ENCODE data around the gene CCL18. TPM values are rescaled to one million over a fixed set of nuclear protein-coding genes. Genes with fewer than 3 reads are reported as not detected.
A peak's percentile ranks its signal among the peaks of the same experiment; 100 is the strongest.
"Not testable (repeated sequence)": the region's sequence is repeated elsewhere in the genome, so short reads cannot be mapped to it uniquely, and the experiment has no call there.

Gene CCL18
- total RNA-seq, 4 donors from 2014 or later = 1.5 TPM; not detected in 3

- Histone ChIP-seq H3K27me3 (peaks cover 8% of the 10 kb centered on the region), H3K27ac (no peak overlapping the region), H3K36me3 (no peaks in the 10 kb centered on the region), H3K9me3 (no peaks in the 10 kb centered on the region), H3K4me1 (no peaks in the 10 kb centered on the region), H3K4me3 (no peak overlapping the region)
- TF ChIP-seq EP300 (IDR thresholded peaks at IDR 0.05) = no peak
- TF ChIP-seq POLR2AphosphoS5 (IDR thresholded peaks at IDR 0.05) = no peak
- TF ChIP-seq CTCF (IDR thresholded peaks at IDR 0.05) = no peak
- no peak for TF ChIP-seq POLR2A (IDR thresholded peaks at IDR 0.05)
- no peak for DNase-seq (ENCODE audit: low spot score in 2 of 2)
These were observed 5.1 kb downstream of the CCL18 start for GRCh38 chr17:36069136-36069535.

- 69% methylated on average over 3 of the region's 3 CpGs for WGBS
- no peak for DNase-seq (ENCODE audit: low spot score in 2 of 2)
- TF ChIP-seq POLR2A (IDR thresholded peaks at IDR 0.05) (no peak), EP300 (IDR thresholded peaks at IDR 0.05) (no peak), CTCF (IDR thresholded peaks at IDR 0.05) (no peak), POLR2AphosphoS5 (IDR thresholded peaks at IDR 0.05) (no peak)
- H3K4me1 ChIP-seq = no peaks in the 10 kb centered on the region
- H3K27me3 ChIP-seq = peaks cover 8% of the 10 kb centered on the region
- no peaks in the 10 kb centered on the region for H3K9me3 ChIP-seq
- no peaks in the 10 kb centered on the region for H3K36me3 ChIP-seq
- no peak overlapping the region for H3K27ac ChIP-seq
- H3K4me3 ChIP-seq = no peak overlapping the region
These were observed 6.4 kb downstream of the CCL18 start for GRCh38 chr17:36070427-36070826.

GRCh38 chr17:36071751-36072150 lies 7.7 kb downstream of the CCL18 start:
- DNase-seq (ENCODE audit: low spot score in 2 of 2) = no peak
- H3K4me3 ChIP-seq = no peak overlapping the region
- H3K27ac ChIP-seq = no peak overlapping the region
- no peaks in the 10 kb centered on the region for H3K36me3 ChIP-seq
- peaks cover under 1% of the 10 kb centered on the region for H3K27me3 ChIP-seq
- H3K4me1 ChIP-seq = no peaks in the 10 kb centered on the region
- TF ChIP-seq POLR2A (IDR thresholded peaks at IDR 0.05) = no peak
- TF ChIP-seq POLR2AphosphoS5 (IDR thresholded peaks at IDR 0.05) = no peak
- TF ChIP-seq CTCF (IDR thresholded peaks at IDR 0.05) = no peak
- no peak for TF ChIP-seq EP300 (IDR thresholded peaks at IDR 0.05)
- WGBS = 72% methylated on average over 2 of the region's 2 CpGs
- no peaks in the 10 kb centered on the region for H3K9me3 ChIP-seq

- Histone ChIP-seq H3K4me1 (no peaks in the 10 kb centered on the region), H3K36me3 (no peaks in the 10 kb centered on the region), H3K27ac (no peak overlapping the region), H3K9me3 (no peaks in the 10 kb centered on the region), H3K4me3 (no peak overlapping the region), H3K27me3 (no peaks in the 10 kb centered on the region)
- TF ChIP-seq EP300 (IDR thresholded peaks at IDR 0.05) (no peak), POLR2AphosphoS5 (IDR thresholded peaks at IDR 0.05) (no peak), CTCF (IDR thresholded peaks at IDR 0.05) (peak in 1 of 2 donors; percentile 49)
- WGBS = 38% methylated on average over 12 of the region's 12 CpGs
- no peak for DNase-seq (ENCODE audit: low spot score in 2 of 2)
These were observed 8.5 kb downstream of the CCL18 start for GRCh38 chr17:36072431-36073121.

- H3K4me1 ChIP-seq = no peaks in the 10 kb centered on the region
- TF ChIP-seq POLR2A (IDR thresholded peaks at IDR 0.05) = no peak
- no peak for TF ChIP-seq POLR2AphosphoS5 (IDR thresholded peaks at IDR 0.05)
- TF ChIP-seq EP300 (IDR thresholded peaks at IDR 0.05) = no peak
- no peak for TF ChIP-seq CTCF (IDR thresholded peaks at IDR 0.05)
- H3K4me3 ChIP-seq = no peak overlapping the region
- H3K27me3 ChIP-seq = no peaks in the 10 kb centered on the region
- H3K36me3 ChIP-seq = no peaks in the 10 kb centered on the region
- no peaks in the 10 kb centered on the region for H3K9me3 ChIP-seq
- WGBS = 79% methylated on average over 1 of the region's 1 CpG
- no peak overlapping the region for H3K27ac ChIP-seq
- DNase-seq (ENCODE audit: low spot score in 2 of 2) = no peak
These were observed 10.3 kb downstream of the CCL18 start for GRCh38 chr17:36074365-36074764.

GRCh38 chr17:36081681-36082471 lies 17.8 kb downstream of the CCL18 start:
- not testable (repeated sequence) for H3K4me3 ChIP-seq; H3K27me3 ChIP-seq; H3K27ac ChIP-seq; H3K9me3 ChIP-seq; H3K36me3 ChIP-seq; DNase-seq (ENCODE audit: low spot score in 2 of 2); H3K4me1 ChIP-seq
- 79% methylated on average over 5 of the region's 5 CpGs for WGBS

- H3K4me1 ChIP-seq; H3K27ac ChIP-seq; H3K27me3 ChIP-seq; H3K9me3 ChIP-seq; H3K4me3 ChIP-seq; H3K36me3 ChIP-seq; DNase-seq (ENCODE audit: low spot score in 2 of 2): not testable (repeated sequence)
- WGBS = 70% methylated on average over 8 of the region's 8 CpGs
These were observed 18.5 kb downstream of the CCL18 start for GRCh38 chr17:36082482-36083120.
